ENCODE measurements around the gene EGLN1.

The EGLN1 gene

GRCh38 chr1:231392389-231393131 lies 29.5 kb downstream of the EGLN1 start:
- no peak overlapping the region for H3K27ac ChIP-seq (ENCODE audit: low read length)

DNA sequence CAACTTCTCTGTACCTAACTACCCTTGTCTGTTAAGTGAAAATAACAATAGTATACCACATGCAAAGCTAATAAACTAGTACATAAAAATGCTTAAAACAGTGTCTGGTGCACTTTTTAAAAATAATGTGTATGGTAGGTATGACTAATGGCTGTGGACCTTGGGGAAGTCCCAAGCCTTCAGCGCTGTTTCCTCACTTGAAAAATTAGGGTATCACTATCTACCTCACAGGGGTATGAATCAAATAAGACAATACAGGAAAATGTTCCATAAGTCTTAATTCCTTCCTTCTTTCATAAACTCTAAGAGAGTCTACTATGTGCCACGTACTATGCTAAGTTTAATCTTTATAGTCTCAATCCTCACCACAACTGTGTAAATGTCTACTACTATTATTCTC lies 32.0 kb downstream of the EGLN1 start:
- H3K27ac ChIP-seq (ENCODE audit: low read length): no peak overlapping the region
- H3K9me3 ChIP-seq (ENCODE audit: control insufficient read depth, low read depth, low read length): no peaks in the 10 kb centered on the region
- no peaks in the 10 kb centered on the region for H3K27me3 ChIP-seq (ENCODE audit: control insufficient read depth, insufficient read depth, low read length)
- no peak overlapping the region for H3K4me3 ChIP-seq (ENCODE audit: low read length)
- no peaks in the 10 kb centered on the region for H3K36me3 ChIP-seq (ENCODE audit: control insufficient read depth, low read depth, low read length)
- no peaks in the 10 kb centered on the region for H3K4me1 ChIP-seq (ENCODE audit: control insufficient read depth, low read depth, low read length)
- no peak overlapping the region for H3K9ac ChIP-seq (ENCODE audit: low read length)

More at GRCh38 chr1:231392389-231393131, 29.5 kb downstream of the EGLN1 start:
- no peaks in the 10 kb centered on the region for H3K9me3 ChIP-seq (ENCODE audit: control insufficient read depth, low read depth, low read length)
- no peak overlapping the region for H3K4me3 ChIP-seq (ENCODE audit: low read length)
- no peak overlapping the region for H3K9ac ChIP-seq (ENCODE audit: low read length)
- H3K27me3 ChIP-seq (ENCODE audit: control insufficient read depth, insufficient read depth, low read length): no peaks in the 10 kb centered on the region
- peaks cover 2% of the 10 kb centered on the region for H3K4me1 ChIP-seq (ENCODE audit: control insufficient read depth, low read depth, low read length)
- no peaks in the 10 kb centered on the region for H3K36me3 ChIP-seq (ENCODE audit: control insufficient read depth, low read depth, low read length)

DNA sequence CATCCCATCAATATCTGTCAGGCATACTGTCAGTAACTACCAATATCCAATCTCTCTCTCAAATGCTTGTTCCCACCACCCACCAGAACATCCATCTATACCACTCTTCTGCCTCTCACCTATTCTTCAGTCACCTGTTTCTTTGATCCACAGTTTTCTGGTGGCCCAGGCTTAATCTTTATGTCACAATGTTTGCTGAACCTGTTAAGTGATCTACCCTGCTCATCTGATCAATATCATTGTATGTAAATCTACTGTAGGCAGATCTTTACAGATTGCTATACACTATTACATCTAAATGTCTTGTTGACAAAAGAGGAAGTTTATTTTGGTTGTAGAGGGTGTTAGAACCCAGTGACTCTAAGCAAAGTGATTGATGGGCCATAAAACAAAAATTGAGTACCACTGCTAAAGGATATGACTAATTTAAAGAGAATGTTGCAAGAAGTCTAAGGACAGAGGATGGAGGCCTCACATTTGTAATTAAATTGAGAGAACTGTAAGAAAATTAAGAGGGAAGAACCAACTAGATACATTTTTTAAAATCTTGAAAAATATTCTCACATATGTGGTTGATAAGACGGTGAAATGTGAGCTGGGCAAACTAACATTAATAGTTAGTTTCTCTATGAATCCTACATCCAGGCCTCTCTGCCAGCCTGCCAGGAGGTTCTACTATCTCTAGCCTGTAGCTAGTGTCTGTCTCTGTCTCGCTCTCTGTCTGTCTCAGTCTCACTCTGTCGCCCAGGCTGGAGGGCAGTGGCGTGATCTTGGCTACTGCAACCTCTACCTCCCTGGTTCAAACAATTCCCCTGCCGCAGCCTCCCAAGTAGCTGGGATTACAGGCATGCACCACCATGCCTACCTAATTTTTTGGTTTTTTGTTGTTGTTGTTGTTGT lies 34.1 kb downstream of the EGLN1 start:
- no peaks in the 10 kb centered on the region for H3K4me1 ChIP-seq (ENCODE audit: control insufficient read depth, low read depth, low read length)
- no peak overlapping the region for H3K27ac ChIP-seq (ENCODE audit: low read length)
- no peaks in the 10 kb centered on the region for H3K36me3 ChIP-seq (ENCODE audit: control insufficient read depth, low read depth, low read length)
- no peaks in the 10 kb centered on the region for H3K9me3 ChIP-seq (ENCODE audit: control insufficient read depth, low read depth, low read length)
- H3K27me3 ChIP-seq (ENCODE audit: control insufficient read depth, insufficient read depth, low read length): no peaks in the 10 kb centered on the region
- no peak overlapping the region for H3K4me3 ChIP-seq (ENCODE audit: low read length)
- no peak overlapping the region for H3K9ac ChIP-seq (ENCODE audit: low read length)

GRCh38 chr1:231386466-231386865 lies 35.6 kb downstream of the EGLN1 start:
- H3K9me3 ChIP-seq (ENCODE audit: control insufficient read depth, low read depth, low read length): no peaks in the 10 kb centered on the region
- no peaks in the 10 kb centered on the region for H3K27me3 ChIP-seq (ENCODE audit: control insufficient read depth, insufficient read depth, low read length)
- H3K4me1 ChIP-seq (ENCODE audit: control insufficient read depth, low read depth, low read length): no peaks in the 10 kb centered on the region
- H3K9ac ChIP-seq (ENCODE audit: low read length): no peak overlapping the region
- H3K36me3 ChIP-seq (ENCODE audit: control insufficient read depth, low read depth, low read length): no peaks in the 10 kb centered on the region
- H3K4me3 ChIP-seq (ENCODE audit: low read length): no peak overlapping the region
- H3K27ac ChIP-seq (ENCODE audit: low read length): no peak overlapping the region

GRCh38 chr1:231385416-231385748 lies 36.7 kb downstream of the EGLN1 start:
- Histone ChIP-seq H3K4me1 (ENCODE audit: control insufficient read depth, low read depth, low read length) (no peaks in the 10 kb centered on the region), H3K36me3 (ENCODE audit: control insufficient read depth, low read depth, low read length) (no peaks in the 10 kb centered on the region), H3K9ac (ENCODE audit: low read length) (no peak overlapping the region), H3K4me3 (ENCODE audit: low read length) (no peak overlapping the region), H3K9me3 (ENCODE audit: control insufficient read depth, low read depth, low read length) (no peaks in the 10 kb centered on the region), H3K27ac (ENCODE audit: low read length) (no peak overlapping the region), H3K27me3 (ENCODE audit: control insufficient read depth, insufficient read depth, low read length) (no peaks in the 10 kb centered on the region)

DNA sequence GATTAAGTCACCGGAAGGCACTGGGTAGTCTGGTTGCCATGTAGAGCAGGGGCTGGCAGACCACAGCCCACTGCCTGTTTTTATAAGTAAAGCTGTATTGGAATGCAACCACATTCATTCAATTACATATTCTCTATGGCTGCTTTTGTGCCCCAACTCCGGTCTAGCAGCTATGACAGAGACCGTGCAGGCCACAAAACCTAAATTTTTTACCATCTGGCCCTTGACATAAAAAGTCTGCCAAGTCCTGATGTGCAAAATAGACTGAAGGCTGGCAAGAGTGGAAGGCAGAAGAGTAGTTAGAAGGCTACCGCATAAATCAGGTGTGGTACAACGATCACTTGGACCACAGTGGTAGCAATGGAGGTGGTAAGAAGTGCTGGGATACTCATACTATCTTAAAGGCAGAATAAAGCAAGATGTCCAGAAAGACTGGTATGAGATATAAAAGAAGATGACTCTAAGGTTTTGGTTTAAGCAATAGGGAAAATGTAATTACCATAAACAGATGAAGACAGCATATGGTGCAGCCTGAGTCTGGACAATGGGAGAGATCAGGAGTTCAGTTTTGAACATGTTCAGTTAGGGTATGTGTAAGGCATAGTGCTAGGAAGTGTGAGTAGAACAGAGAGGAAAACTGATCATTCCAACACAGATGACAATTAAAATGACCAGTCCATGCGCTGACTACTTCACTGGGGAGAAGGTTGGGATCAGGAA lies 37.2 kb downstream of the EGLN1 start:
- Histone ChIP-seq H3K9me3 (ENCODE audit: control insufficient read depth, low read depth, low read length) (no peaks in the 10 kb centered on the region), H3K36me3 (ENCODE audit: control insufficient read depth, low read depth, low read length) (no peaks in the 10 kb centered on the region), H3K9ac (ENCODE audit: low read length) (no peak overlapping the region), H3K4me1 (ENCODE audit: control insufficient read depth, low read depth, low read length) (no peaks in the 10 kb centered on the region), H3K27ac (ENCODE audit: low read length) (no peak overlapping the region), H3K27me3 (ENCODE audit: control insufficient read depth, insufficient read depth, low read length) (no peaks in the 10 kb centered on the region), H3K4me3 (ENCODE audit: low read length) (no peak overlapping the region)

GRCh38 chr1:231383159-231383860 lies 38.8 kb downstream of the EGLN1 start:
- Histone ChIP-seq H3K36me3 (ENCODE audit: control insufficient read depth, low read depth, low read length) (no peaks in the 10 kb centered on the region), H3K27ac (ENCODE audit: low read length) (no peak overlapping the region), H3K9me3 (ENCODE audit: control insufficient read depth, low read depth, low read length) (no peaks in the 10 kb centered on the region), H3K4me3 (ENCODE audit: low read length) (no peak overlapping the region), H3K9ac (ENCODE audit: low read length) (no peak overlapping the region), H3K27me3 (ENCODE audit: control insufficient read depth, insufficient read depth, low read length) (no peaks in the 10 kb centered on the region), H3K4me1 (ENCODE audit: control insufficient read depth, low read depth, low read length) (no peaks in the 10 kb centered on the region)

DNA sequence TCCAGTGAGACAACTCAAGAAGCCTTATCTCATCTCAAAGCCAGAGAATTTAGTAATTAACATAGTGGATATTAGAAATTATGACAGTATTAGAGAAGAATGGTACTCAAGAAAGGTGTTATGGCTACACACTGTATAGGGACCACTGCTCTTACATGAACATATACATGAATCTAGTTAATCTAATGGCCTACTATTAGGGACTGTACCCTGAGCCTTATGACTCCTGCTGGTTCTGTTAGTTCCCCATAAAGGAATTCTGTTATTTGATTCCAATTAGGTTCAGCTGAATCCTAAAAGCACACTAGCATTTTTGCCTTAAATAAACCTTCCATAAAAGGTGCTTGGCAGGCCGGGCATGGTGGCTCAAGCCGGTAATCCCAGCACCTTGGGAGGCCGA lies 39.7 kb downstream of the EGLN1 start:
- Histone ChIP-seq H3K4me3 (ENCODE audit: low read length) (no peak overlapping the region), H3K9ac (ENCODE audit: low read length) (no peak overlapping the region), H3K27me3 (ENCODE audit: control insufficient read depth, insufficient read depth, low read length) (no peaks in the 10 kb centered on the region), H3K36me3 (ENCODE audit: control insufficient read depth, low read depth, low read length) (no peaks in the 10 kb centered on the region), H3K27ac (ENCODE audit: low read length) (no peak overlapping the region), H3K4me1 (ENCODE audit: control insufficient read depth, low read depth, low read length) (no peaks in the 10 kb centered on the region), H3K9me3 (ENCODE audit: control insufficient read depth, low read depth, low read length) (no peaks in the 10 kb centered on the region)

GRCh38 chr1:231381729-231382128 lies 40.4 kb downstream of the EGLN1 start:
- no peaks in the 10 kb centered on the region for H3K9me3 ChIP-seq (ENCODE audit: control insufficient read depth, low read depth, low read length)
- H3K4me3 ChIP-seq (ENCODE audit: low read length): no peak overlapping the region
- H3K36me3 ChIP-seq (ENCODE audit: control insufficient read depth, low read depth, low read length): no peaks in the 10 kb centered on the region
- no peak overlapping the region for H3K9ac ChIP-seq (ENCODE audit: low read length)
- no peaks in the 10 kb centered on the region for H3K27me3 ChIP-seq (ENCODE audit: control insufficient read depth, insufficient read depth, low read length)
- no peak overlapping the region for H3K27ac ChIP-seq (ENCODE audit: low read length)
- no peaks in the 10 kb centered on the region for H3K4me1 ChIP-seq (ENCODE audit: control insufficient read depth, low read depth, low read length)

DNA sequence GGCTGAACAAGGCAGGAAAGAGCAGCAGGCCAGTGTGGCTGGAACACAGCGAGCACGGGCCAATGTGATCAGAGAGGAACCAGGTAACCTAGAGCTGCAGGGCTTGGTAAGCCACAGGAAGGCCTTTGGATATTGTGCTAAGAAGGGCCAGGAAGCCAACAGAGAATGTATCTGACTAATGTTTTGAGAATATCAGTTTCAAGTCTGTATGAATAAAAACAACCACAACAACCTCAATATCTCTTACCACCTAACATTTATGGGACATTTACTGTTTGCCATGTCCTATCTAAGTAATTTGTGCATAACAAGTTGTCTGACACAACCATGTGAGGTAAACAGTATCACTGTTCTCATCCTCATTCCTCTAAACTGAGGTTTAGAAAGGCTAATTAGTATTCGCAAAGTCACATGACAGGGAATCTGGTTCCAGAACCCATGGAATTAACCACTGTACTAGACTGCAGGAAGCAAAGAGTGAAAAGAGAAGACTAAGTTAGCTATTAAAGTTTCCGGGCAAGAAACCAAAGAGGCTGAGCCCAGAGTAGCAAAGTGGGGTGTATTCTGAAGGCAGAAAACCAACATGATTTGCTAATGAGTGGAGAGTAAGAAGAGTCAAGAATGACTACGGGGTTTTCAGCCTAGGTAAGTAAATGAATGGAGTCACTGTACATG lies 45.1 kb downstream of the EGLN1 start:
- no peak overlapping the region for H3K27ac ChIP-seq (ENCODE audit: low read length)
- no peaks in the 10 kb centered on the region for H3K9me3 ChIP-seq (ENCODE audit: control insufficient read depth, low read depth, low read length)
- H3K4me1 ChIP-seq (ENCODE audit: control insufficient read depth, low read depth, low read length): no peaks in the 10 kb centered on the region
- no peaks in the 10 kb centered on the region for H3K36me3 ChIP-seq (ENCODE audit: control insufficient read depth, low read depth, low read length)
- no peak overlapping the region for H3K9ac ChIP-seq (ENCODE audit: low read length)
- H3K4me3 ChIP-seq (ENCODE audit: low read length): no peak overlapping the region
- H3K27me3 ChIP-seq (ENCODE audit: control insufficient read depth, insufficient read depth, low read length): no peaks in the 10 kb centered on the region

DNA sequence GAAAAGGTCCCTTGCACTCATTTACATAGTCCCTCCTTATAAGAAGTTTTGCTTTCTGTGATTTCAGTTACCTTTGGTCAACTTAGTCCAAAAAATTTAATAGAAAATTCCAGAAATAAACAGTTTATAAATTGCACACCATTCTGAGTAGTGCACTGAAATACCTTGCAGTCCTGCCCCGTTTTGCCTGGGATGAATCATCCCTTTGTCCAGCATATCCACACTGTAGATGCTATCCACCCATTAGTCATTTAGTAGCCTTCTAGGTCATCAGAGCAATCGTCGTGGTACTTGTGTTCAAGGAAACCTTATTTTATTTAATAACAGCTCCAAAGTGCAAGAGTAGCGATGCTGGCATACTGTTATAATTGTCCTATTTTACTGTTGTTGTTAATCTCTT lies 46.0 kb downstream of the EGLN1 start:
- Histone ChIP-seq H3K9me3 (ENCODE audit: control insufficient read depth, low read depth, low read length) (no peaks in the 10 kb centered on the region), H3K27me3 (ENCODE audit: control insufficient read depth, insufficient read depth, low read length) (no peaks in the 10 kb centered on the region), H3K4me1 (ENCODE audit: control insufficient read depth, low read depth, low read length) (no peaks in the 10 kb centered on the region), H3K4me3 (ENCODE audit: low read length) (no peak overlapping the region), H3K36me3 (ENCODE audit: control insufficient read depth, low read depth, low read length) (no peaks in the 10 kb centered on the region), H3K27ac (ENCODE audit: low read length) (no peak overlapping the region), H3K9ac (ENCODE audit: low read length) (no peak overlapping the region)

Measured in iPS-18a (cell line).